GM12891 (cell line): Measurements from ENCODE around the gene SERPINH1.

Source experiments
- DNase-seq: peaks from one replicate; pipeline ENCODE4 v3.0.0; 2011; ENCODE audit warnings: low spot score; ENCODE audit not compliant: insufficient read length
- FAIRE-seq: peaks from 2 replicates; lab custom pipeline; 2011; peaks lifted over from hg19 to GRCh38; lab: Jason Lieb, UNC
- PAX5 ChIP-seq: IDR thresholded peaks from 2 replicates; pipeline ENCODE4 v1.6.1; 2011; ENCODE audit warnings: low read length, moderate library complexity, mild to moderate bottlenecking; ENCODE audit not compliant: insufficient read depth, severe bottlenecking
- POLR2A ChIP-seq: IDR thresholded peaks from 2 replicates; pipeline ENCODE4 v1.6.1; 2011; ENCODE audit warnings: low read depth, low read length, control low read depth
- POLR2AphosphoS5 ChIP-seq: IDR thresholded peaks from 2 replicates; pipeline ENCODE4 v1.6.1; 2011; ENCODE audit warnings: low read depth, low read length, control low read depth
- POU2F2 ChIP-seq: IDR thresholded peaks from 2 replicates; pipeline ENCODE4 v1.6.1; 2011; ENCODE audit warnings: low read depth, mild to moderate bottlenecking, control low read depth, low read length, moderate library complexity
- SPI1 ChIP-seq: IDR thresholded peaks from 2 replicates; pipeline ENCODE4 v1.6.1; 2011; ENCODE audit warnings: low read depth, low read length, control low read depth
- TAF1 ChIP-seq: IDR thresholded peaks from 2 replicates; pipeline ENCODE4 v1.6.1; 2011; ENCODE audit warnings: low read depth, low read length, control low read depth

SERPINH1 gene

DNA sequence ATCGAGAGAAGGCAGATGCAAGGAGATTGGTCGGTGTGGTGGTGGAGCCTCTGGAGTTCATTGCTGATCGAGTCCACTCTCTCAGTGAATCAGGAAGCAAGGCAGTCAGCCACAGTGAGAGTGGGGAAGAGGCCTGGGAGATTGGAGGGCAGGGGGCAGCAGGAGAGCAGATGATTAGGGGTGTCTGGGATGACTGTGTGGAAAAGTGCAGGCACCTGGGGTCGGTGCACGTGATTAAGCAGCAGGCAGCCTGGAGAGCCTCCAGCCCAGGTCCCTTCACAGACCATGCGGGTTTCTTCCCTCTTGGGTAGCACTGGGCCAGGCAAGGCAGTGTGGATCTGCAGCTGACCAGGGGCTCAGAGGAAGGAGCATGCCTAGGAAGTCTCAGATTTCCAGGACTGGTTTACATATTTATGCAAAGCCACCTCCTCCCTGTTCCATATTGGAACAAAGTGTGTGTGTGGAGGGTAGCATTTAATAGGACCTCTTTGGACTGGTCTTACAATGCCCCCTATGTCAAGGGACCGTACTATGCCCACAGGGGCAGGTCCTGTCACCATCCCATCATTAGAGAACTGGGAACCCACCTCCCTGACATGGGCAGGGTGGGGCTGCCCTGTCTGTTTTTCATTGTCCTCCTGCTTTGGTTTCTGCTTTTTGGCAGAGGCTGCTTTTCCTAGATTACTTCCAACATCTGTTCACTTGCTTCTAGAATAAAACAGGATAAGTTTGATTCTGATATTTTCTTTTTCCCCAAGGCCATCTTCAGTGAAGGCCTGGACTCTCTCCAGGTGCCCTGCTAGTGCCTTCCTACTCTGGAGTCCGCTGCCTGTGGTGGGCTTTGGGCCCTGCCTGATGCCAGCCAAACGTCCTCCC, 22.4 kb upstream of the SERPINH1 start:
- no peak for TF ChIP-seq SPI1
- no peak for TF ChIP-seq PAX5
- no peak for TF ChIP-seq POU2F2
- no peak for TF ChIP-seq POLR2AphosphoS5
- no peak for TF ChIP-seq POLR2A
- no peak for TF ChIP-seq TAF1
- DNase-seq = no peak
- no peak for FAIRE-seq

DNA sequence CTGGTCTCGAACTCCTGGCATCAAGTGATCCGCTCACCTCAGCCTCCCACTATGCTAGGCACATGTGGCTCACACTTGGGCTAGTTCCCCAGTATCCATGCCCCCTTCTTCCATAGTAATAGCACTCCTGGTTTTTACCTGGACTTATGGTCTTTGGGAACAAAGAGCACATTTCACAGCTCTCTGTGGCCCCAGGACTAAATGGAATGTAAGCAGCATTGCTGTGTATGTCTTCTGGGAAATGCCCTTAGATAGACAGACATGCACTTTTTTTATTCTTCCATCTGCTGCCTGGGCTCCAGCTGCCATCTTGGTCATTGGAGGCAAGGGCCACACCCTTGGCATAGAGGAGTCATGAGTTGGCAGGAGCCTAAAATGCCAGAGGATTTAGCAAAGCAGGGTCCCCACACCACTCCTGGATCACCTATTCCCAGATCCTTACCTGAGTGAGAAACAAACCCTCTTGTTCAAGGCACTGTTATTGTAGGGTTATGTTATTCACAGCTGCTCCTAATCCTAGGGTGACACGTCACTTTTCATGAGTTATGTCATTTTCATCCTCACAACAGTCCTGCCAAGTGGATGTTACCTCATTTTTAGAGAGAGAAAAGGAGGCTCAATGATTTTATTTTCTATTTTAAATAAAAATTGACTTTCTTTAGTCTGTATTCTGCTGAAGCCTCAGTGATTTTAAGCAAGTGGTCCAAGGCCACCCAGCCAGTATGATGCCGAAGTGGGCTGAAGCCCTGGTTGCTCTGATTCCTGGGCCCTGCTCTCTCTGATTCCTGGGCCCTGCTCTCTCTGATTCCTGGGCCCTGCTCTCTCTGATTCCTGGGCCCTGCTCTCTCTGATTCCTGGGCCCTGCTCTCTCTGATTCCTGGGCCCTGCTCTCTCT, 20.6 kb upstream of the SERPINH1 start:
- no peak for TF ChIP-seq TAF1
- TF ChIP-seq SPI1 = no peak
- no peak for FAIRE-seq
- DNase-seq = no peak

DNA sequence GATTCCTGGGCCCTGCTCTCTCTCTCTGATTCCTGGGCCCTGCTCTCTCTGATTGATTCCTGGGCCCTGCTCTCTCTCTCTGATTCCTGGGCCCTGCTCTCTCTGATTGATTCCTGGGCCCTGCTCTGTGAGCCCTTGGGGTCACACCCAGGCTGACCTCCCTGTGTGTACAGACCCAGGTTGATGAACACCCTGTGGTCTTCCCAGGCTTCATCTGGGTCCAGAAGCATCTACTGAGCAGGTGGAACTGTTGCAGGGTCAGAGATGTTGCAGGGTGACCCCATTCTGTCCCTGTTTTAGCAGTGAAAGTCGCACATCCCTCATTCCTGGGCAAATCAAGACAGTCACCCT, 20.0 kb upstream of the SERPINH1 start:
- FAIRE-seq (no peak), DNase-seq (no peak)
- no peak for TF ChIP-seq TAF1
- no peak for TF ChIP-seq POU2F2
- no peak for TF ChIP-seq POLR2AphosphoS5
- TF ChIP-seq PAX5 = no peak
- TF ChIP-seq SPI1 = no peak
- TF ChIP-seq POLR2A = no peak

DNA sequence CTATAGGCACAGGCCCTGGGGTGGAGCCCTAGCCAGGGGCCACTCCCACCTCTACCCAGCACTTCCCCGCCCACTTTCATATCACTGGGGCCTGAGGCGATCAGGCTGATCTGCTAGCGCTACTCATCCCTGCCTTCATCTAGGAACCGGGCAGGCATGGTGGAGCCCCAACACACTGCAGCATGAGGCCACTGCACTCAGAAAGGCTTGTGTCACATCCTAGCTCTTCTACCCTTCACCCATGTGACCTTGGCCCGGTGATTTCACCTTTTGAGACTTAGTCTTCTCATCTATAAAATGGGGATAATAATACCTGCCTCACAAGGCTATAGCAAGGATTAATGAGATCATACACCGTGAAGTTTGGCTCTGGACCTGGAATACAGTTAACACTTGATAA, 18.2 kb upstream of the SERPINH1 start:
- DNase-seq (no peak), FAIRE-seq (no peak)
- TF ChIP-seq PAX5 (no peak), POLR2A (no peak)

DNA sequence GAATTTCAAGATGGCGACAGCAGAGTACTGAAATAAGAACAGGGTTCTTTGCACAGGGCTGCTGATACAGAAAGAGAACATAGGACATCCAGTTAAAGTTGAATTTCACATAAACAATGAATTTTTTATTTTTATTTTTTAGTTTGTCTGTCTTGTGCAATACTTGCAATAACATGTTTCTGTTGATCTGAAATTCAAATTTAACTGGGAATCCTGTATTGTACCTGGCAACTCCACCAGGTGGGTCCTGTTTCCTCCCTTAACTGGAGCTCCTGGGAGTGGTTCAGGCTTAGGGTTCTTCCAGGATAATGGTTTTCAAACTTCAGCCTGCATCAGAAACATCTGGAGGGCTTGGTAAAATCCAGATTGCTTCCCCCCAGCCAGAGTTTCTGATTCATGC, 14.9 kb upstream of the SERPINH1 start:
- TF ChIP-seq SPI1 (no peak), POLR2A (no peak), PAX5 (no peak)
- DNase-seq = no peak
- FAIRE-seq = no peak

DNA sequence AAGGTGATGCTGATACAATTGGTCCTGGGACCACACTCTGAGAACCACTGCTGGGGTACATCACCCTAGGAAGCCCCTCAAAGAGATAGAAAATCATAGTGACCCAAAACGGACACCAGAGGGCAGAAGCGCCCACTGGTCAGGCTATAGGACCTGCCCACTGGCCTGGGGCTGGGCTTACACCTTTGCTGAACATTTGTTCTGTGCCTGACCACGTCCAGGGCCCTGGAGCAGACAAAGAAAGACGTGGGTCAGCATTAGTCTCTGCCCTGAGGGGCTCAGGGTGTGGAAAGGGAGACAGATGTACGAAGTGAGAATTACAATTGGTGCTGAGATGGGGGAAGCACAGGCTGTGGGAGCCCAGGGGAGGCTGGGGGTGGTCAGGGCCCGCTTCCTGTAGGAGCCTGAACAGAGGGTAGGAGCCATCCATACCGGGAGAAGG, 14.4 kb upstream of the SERPINH1 start:
- FAIRE-seq (no peak), DNase-seq (no peak)
- TF ChIP-seq PAX5 (no peak), TAF1 (no peak), POLR2A (no peak), SPI1 (no peak)

DNA sequence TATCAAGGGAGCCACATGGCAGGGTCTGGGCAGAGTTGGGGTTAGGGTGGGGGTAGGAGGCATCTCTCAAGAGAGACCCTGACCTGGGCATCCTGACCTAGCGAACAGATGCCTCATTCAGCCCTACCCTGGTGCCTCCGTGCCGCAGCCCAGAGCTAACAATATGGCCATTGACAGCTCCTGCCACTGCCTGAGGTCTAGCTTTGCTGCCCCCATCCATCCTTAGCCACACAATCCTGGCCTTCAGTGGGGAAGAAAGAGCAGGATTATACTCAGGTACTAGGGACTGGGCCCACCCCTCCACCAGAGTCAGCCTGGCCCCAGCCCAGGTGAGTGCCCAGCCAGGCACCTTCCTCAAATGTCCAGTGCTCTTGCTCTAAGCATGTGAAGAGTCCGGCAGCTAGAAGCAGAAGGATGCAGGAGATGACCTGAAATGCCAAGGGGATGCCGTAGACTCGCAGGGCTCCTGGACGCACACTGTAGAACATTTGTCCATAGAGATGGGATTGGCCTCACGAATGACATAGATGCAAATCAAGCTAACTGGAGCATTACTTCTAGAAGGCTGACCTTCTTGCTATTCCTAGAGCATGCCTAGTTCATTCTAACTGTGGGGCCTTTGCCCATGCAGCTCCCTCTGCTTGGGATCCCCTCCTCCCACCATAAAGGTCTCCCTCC, 13.3 kb upstream of the SERPINH1 start:
- TF ChIP-seq POLR2AphosphoS5 = no peak
- no peak for TF ChIP-seq PAX5
- no peak for TF ChIP-seq TAF1
- TF ChIP-seq POU2F2 = no peak
- no peak for TF ChIP-seq POLR2A
- FAIRE-seq (no peak), DNase-seq (no peak)

DNA sequence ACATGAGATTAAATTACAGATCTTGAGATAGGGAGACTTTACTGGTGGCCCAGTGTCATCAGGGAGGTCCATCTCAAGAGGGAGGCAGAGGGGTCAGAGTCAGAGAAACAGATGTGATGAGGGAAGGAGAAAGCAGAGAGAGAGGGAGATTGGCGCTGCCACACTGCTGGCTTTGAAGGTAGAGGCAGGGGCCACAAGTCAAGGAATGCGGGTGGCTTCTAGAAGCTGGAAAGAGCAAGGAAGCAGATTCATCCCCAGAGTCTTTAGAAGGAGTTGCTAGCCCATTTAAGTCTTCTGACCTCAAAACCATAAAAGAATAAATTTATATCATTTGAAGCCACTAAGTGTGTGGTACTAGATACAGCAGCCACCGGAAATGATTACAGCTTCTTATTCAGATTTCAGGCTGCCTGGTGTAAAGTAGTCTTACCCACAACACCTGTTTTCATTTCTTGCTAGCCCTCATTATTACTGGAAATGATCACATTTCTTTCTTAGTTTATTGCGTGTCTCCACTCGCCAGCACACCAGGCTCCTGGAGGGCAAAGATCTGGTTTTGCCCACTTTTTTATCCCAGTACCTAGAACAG, 12.6 kb upstream of the SERPINH1 start:
- no peak for FAIRE-seq
- no peak for DNase-seq
- TF ChIP-seq POU2F2 (no peak), POLR2AphosphoS5 (no peak), TAF1 (no peak), PAX5 (no peak), POLR2A (no peak), SPI1 (no peak)

DNA sequence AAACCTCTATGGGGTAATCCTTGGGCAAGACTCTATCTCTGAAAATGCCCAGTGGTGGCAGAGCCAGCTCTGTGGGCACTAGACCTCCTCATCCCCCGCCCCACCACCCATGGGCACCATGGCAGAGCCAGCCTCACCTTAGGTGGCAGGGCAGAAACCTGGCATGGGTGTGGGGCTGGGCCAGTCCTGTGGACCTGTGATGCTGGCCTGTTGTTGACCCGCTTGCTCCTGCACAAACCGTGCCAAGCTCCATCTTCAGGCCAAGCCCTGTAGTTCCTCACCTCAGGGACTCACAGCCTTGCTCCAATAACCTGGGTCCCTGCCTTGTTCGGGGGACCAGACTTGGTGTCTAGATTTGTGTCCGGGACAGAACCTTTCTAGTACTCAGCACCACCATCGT, 8.9 kb upstream of the SERPINH1 start:
- no peak for FAIRE-seq
- DNase-seq = no peak
- TF ChIP-seq POLR2A (no peak), TAF1 (no peak), SPI1 (no peak), PAX5 (no peak), POU2F2 (no peak), POLR2AphosphoS5 (no peak)
